Epithelial cell of prostate (primary cell): ENCODE data around the gene AP1G2.
"Not testable (repeated sequence)": the region's sequence is repeated elsewhere in the genome, so short reads cannot be mapped to it uniquely, and the experiment has no call there.

Experiments used
- DNase-seq: peaks from one replicate; pipeline ENCODE4 v3.0.0-alpha.2; 2011; ENCODE audit warnings: low read depth, low spot score
- H3K27ac ChIP-seq: fragments of 450-650 bp; 2 replicates; pipeline ENCODE4 v1.5.1; 2017; ENCODE audit warnings: mild to moderate bottlenecking

Gene AP1G2

GRCh38 chr14:23567186-23568020 is at the start of gene AP1G2:
AP1G2 (minus strand) TSS chr14:23567791; CDS start chr14:23567314, 477 bp downstream.
- DNase-seq, result peak; percentile 43
- peak within 1 kb of the TSS; percentile 69 for H3K27ac ChIP-seq

- DNase-seq, result no peak
- H3K27ac ChIP-seq, result no peak overlapping the region
These were observed 48.3 kb upstream of the AP1G2 start for GRCh38 chr14:23615856-23616255.

GRCh38 chr14:23614395-23614828 is 46.8 kb upstream of the AP1G2 start:
- H3K27ac ChIP-seq, result no peak overlapping the region
- no peak for DNase-seq

- H3K27ac ChIP-seq, result no peak overlapping the region
These were observed 45.9 kb upstream of the AP1G2 start for GRCh38 chr14:23613242-23614070.

GRCh38 chr14:23612802-23613201 is 45.2 kb upstream of the AP1G2 start:
- DNase-seq, result no peak
- H3K27ac ChIP-seq, result no peak overlapping the region

More at GRCh38 chr14:23613242-23614070, 45.9 kb upstream of the AP1G2 start:
- DNase-seq, result no peak

- no peak for DNase-seq
- no peak overlapping the region for H3K27ac ChIP-seq
These were observed 44.8 kb upstream of the AP1G2 start for GRCh38 chr14:23612354-23612732.

- H3K27ac ChIP-seq, result no peak overlapping the region
- DNase-seq, result no peak
These were observed 43.3 kb upstream of the AP1G2 start for GRCh38 chr14:23610815-23611289.

- DNase-seq, result no peak
- H3K27ac ChIP-seq, result no peak overlapping the region
These were observed 42.7 kb upstream of the AP1G2 start for GRCh38 chr14:23610090-23610814.

- H3K27ac ChIP-seq, DNase-seq: not testable (repeated sequence)
These were observed 42.0 kb upstream of the AP1G2 start for GRCh38 chr14:23609411-23610089.

GRCh38 chr14:23609001-23609400 is 41.4 kb upstream of the AP1G2 start:
- DNase-seq, result no peak
- no peak overlapping the region for H3K27ac ChIP-seq

GRCh38 chr14:23608454-23608853 is 40.9 kb upstream of the AP1G2 start:
- no peak overlapping the region for H3K27ac ChIP-seq
- no peak for DNase-seq

- no peak overlapping the region for H3K27ac ChIP-seq
- DNase-seq, result no peak
These were observed 38.5 kb upstream of the AP1G2 start for GRCh38 chr14:23605931-23606585.

GRCh38 chr14:23604675-23605170 is 37.1 kb upstream of the AP1G2 start:
- H3K27ac ChIP-seq, result no peak overlapping the region
- DNase-seq, result no peak

GRCh38 chr14:23604148-23604547 is 36.6 kb upstream of the AP1G2 start:
- H3K27ac ChIP-seq, result no peak overlapping the region
- DNase-seq, result no peak

- no peak for DNase-seq
- H3K27ac ChIP-seq, result no peak overlapping the region
These were observed 35.5 kb upstream of the AP1G2 start for GRCh38 chr14:23603103-23603502.

- no peak for DNase-seq
- H3K27ac ChIP-seq, result no peak overlapping the region
These were observed 34.8 kb upstream of the AP1G2 start for GRCh38 chr14:23602181-23603095.

GRCh38 chr14:23601845-23602180 is 34.2 kb upstream of the AP1G2 start:
- no peak for DNase-seq
- H3K27ac ChIP-seq, result no peak overlapping the region

- no peak overlapping the region for H3K27ac ChIP-seq
- no peak for DNase-seq
These were observed 33.8 kb upstream of the AP1G2 start for GRCh38 chr14:23601424-23601823.
